Fibroblast of lung (primary cell): ENCODE results near the gene HILPDA.

ENCODE experiments used
- EZH2 ChIP-seq: IDR thresholded peaks from 2 replicates; pipeline ENCODE4 v1.5.1; 2012; ENCODE audit warnings: low read length, control low read depth, mild to moderate bottlenecking; ENCODE audit errors: missing control alignments
- TF ChIP-seq, protein P1 (sequence below), 2 donors: IDR thresholded peaks in 1 of 2; conservative IDR thresholded peaks in 1 of 2; 1 replicate in 1 of 2; 2 replicates in 1 of 2; pipeline ENCODE4 v1.5.1; 2011 to 2012; ENCODE audit warnings: low read length in 2 of 2, control low read depth in 1 of 2, inconsistent platforms in 1 of 2, low read depth in 1 of 2, mild to moderate bottlenecking in 1 of 2

DNA sequence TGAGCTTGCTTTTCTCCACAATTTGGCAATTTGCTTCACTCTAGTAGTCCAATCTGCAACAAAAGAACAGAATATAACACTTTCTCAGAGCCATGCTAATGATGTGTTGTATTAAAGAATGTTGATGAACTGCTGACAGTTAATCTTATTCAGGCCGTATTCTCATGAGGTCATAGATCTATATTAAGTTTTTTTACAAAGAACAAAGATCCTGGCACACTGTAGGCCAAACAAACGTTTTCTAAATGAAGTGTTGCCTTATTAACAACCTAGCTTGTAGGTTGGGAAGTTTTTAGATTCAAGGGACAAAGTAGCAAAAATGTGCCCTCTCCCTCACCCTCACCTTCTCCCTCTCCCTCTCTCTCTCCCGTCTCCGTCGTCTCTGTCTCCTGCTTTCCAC is 6.8 kb downstream of the HILPDA start:
- TF ChIP-seq EZH2, result no peak
- TF ChIP-seq, protein P1, sequence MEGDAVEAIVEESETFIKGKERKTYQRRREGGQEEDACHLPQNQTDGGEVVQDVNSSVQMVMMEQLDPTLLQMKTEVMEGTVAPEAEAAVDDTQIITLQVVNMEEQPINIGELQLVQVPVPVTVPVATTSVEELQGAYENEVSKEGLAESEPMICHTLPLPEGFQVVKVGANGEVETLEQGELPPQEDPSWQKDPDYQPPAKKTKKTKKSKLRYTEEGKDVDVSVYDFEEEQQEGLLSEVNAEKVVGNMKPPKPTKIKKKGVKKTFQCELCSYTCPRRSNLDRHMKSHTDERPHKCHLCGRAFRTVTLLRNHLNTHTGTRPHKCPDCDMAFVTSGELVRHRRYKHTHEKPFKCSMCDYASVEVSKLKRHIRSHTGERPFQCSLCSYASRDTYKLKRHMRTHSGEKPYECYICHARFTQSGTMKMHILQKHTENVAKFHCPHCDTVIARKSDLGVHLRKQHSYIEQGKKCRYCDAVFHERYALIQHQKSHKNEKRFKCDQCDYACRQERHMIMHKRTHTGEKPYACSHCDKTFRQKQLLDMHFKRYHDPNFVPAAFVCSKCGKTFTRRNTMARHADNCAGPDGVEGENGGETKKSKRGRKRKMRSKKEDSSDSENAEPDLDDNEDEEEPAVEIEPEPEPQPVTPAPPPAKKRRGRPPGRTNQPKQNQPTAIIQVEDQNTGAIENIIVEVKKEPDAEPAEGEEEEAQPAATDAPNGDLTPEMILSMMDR (conservative IDR thresholded peaks at IDR 0.05 in 1 of 2, IDR thresholded peaks at IDR 0.05 in 1 of 2; ENCODE audit: low read depth in 1 of 2, low read length in 2 of 2), result no peak
